GM19351 (cell line): ENCODE measurements around the gene TOP3A.

Experiments
- ATAC-seq: cut with Tn5 transposase; IDR thresholded peaks from one replicate; pipeline ENCODE4 v1.9.1; 2021; ENCODE audit warnings: mild to moderate bottlenecking, moderate library complexity; ENCODE audit not compliant: unreplicated experiment

TOP3A gene

GRCh38 chr17:18235743-18236256 lies 79.0 kb downstream of the TOP3A start:
- ATAC-seq = no peak

DNA sequence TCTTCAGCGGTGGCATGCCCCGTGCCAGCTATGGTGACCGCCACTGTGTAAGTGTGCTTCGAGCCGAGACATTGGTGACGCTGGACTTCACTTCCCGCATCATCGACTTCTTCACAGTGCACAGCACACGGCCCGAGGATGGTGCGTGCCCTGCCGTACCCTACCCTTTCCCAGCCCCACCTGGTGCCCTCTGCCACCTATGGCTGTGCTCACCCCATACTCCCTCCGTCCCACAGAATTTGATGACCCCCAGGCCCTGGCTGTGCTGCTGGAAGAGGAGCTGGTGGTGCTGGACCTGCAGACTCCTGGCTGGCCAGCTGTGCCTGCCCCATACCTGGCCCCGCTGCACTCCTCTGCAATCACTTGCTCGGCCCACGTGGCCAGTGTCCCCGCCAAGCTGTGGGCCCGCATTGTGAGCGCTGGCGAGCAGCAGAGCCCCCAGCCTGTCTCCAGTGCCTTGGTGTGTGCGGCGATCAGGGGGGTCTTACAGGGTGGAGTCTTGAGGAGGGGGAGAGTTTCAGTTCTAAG lies 79.9 kb downstream of the TOP3A start:
- no peak for ATAC-seq

DNA sequence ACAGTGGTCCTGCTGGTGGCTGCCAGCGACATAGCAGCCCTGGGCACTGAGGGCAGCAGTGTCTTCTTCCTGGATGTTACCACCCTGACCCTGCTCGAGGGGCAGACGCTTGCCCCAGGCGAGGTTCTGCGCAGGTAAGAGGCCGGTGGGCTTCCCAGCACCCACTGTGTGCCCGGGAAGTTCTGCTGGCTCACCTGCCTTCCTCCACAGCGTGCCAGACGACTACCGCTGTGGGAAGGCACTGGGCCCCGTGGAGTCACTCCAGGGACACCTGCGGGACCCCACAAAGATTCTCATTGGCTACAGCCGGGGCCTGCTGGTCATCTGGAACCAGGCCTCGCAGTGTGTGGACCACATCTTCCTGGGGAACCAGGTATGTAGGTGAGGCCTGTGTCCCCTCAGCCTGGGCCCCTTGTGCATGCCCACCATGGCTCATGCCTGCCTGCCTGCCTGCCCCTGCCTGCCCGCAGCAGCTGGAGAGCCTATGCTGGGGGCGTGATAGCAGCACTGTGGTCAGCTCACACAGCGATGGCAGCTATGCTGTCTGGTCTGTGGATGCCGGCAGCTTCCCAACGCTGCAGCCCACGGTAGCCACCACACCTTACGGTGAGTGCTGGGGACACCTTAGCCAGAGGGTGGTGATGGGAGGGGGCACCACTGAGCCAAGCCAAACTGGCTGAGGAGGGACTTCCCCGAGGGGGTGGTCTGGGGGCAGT lies 80.8 kb downstream of the TOP3A start:
- ATAC-seq = no peak

DNA sequence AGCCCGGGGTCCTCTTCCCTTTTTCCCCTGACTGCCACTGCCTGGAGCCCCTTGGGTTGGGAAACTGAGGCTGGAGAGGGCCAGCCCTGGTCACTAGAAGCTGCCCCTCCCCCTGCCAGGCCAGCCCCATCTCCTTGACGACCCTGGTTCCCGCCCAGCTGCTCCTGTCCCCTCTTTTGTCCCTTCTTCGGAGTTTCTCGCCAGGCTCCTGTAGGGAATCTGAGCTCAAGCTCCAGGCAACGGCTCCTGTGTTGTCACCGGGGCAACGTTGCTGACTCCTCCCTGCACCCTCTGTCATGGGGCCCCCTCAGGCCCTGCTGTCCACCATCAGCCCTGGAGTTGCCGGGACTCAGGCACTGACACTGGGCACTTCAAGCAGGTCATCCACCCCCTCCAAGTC lies 83.6 kb downstream of the TOP3A start:
- ATAC-seq = no peak

DNA sequence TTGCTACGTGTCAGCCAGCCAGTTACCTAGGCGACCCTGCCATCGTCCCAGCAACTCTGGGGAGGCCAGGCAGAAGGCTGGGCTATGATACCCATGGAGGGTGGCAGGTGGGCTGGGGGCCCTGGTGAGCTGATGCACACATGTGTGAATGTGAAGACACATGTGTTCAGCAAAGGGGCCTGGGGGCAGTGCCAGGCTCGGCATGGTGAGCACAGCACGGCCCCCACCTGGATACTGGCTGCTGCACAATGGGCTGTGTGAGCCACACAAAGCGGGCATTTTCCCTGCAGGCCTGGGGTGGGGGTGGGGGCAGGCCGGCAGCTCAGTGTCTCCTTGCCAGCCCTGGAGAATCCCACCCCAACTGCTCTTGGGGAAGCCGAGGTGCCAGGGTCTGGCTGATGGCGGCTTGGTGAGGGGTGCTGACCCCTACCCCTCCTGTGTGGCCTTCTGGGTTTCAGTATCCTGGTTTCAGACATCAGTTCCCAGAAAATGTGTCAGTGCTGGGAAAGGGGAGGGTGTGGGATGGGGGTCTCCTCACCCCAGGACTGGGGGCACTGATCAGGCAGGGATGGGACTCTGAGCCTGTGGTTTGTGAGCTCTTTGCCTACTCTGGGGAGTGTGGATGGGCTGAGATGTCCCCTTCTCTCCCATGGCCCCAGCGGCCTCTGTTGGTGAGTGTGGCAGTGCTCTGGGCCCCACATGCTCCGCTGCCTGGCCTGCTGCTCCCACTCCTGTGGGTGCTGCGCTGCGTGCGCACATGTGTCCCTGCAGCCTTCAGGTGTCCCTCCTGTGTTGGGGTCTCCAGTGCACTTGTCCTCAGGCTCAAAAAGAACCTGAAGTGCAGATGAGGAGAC lies 84.3 kb downstream of the TOP3A start:
- ATAC-seq = no peak

DNA sequence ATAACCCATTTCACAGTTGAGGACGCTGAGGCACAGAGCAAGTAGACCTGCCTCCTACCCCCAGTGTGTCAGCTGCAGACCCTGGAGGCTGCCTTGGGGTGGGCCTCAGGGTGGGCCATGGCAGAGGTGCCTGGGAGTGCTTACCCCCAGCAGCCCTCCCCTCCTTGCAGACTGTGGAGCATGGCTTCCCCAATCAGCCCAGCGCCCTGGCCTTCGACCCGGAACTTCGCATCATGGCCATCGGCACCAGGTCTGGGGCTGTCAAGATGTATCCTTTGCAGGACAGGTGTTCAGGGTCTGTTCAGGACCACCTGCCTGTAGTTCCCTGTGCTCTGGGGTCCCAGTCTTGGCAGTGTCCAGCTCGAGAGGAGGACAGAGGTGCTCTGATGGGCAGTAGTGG lies 85.0 kb downstream of the TOP3A start:
- ATAC-seq = no peak

DNA sequence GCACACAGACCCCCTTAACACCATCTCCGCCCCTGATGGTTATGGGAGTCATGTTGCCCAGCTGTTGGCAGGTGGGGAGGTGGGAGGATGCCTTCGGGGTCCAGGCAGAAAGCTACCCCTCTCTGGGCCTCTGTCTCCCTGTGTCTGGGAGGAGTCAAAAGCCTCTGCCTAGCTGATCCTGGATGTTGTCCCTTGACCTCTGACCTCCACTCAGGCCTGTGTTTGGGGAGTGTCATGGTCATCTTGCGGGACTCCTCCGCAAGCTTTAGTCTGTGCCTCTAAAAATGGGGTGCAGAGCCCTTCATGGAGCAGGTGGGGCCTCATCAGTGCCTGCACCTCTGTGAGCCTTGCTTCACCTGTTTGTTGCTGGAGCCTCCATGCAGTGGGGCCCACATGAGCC lies 85.5 kb downstream of the TOP3A start:
- ATAC-seq = no peak

- no peak for ATAC-seq
Measured at GRCh38 chr17:18228176-18228682, 86.6 kb downstream of the TOP3A start.

DNA sequence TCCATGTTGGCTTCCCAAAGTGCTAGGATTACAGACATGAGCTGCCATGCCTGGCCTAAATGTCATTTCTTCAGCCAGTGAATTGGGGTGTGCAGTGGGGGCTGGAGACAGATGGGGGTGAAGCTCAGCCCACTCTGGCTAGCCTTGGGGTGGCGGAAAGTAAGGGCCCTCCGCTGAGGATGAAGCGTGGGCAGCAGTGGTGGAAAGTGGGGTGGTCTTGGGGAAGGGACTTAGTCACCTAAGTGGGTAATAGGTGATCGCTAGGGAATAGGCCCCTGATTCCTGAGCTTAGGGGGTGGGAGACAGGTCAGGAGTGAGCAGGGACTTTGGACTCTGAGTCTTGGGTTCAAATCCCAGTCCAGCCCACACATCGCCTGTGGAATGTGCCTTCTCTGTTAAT lies 87.2 kb downstream of the TOP3A start:
- no peak for ATAC-seq

DNA sequence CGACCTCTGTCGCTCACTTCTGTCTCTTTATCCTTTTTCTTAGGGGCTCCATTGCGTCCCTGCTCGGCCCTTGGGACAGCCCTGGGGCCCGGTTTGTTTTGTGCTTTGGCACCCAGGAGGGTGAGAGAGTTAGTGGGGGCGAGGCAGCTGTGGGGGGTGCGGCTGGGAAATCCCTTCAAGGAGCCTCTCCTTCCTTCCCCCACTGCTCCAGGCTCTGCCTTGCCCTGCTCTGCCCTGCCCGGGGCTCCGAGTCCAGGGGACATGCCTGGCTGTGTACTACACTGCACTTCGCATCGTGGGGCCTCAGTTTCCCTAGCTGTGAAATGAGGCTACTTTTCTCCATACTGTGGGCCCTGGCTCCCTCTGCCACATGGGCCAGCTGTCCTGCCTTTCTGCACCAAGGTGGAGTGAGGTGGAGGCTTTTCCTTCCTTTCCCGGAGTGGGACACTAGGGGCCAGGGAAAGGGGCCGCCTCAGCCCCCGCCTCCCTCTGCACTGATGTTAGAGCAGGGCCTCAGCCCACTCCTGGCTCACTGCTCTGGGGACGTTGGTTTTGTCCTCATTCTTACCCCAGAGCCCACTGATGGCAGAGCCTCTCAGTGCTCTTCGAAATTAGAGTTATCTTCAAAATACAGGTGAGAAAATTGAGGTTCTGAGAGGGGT lies 88.4 kb downstream of the TOP3A start:
- ATAC-seq = no peak

- peak; percentile 29 for ATAC-seq
Measured at GRCh38 chr17:18225642-18226283, 89.0 kb downstream of the TOP3A start.

DNA sequence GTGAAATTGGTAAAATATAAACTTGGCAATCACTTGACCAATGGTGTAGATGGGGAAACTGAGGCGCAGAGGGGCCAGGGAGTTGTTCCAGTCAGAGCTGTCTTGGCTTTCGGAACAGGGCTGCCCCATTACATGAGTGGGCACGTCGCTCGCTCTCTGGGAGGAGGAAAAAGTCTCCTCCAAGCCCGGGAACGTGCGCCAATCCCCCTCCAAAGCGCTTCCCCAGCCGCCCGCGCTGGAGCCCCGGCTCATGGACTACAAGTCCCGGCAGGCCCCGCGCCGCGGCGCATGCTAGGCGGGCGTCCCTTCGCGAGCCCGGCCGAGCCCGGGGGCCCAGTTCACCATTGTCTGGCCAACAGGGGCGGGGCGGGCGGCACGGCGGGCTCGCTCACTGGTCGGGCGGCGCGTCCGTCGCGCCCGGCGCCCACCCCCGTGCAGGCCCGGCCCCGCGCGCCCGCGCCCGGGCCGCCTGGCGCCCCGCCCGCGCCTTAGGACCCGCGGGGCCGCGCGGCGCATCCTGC lies 89.6 kb downstream of the TOP3A start, which contains the start of gene LLGL1:
Gene LLGL1, plus strand, starts transcription at position 515 of the 521 bp plus-strand sequence. CDS start 48 bp downstream, outside the sequence.
- peak; percentile 89 for ATAC-seq

DNA sequence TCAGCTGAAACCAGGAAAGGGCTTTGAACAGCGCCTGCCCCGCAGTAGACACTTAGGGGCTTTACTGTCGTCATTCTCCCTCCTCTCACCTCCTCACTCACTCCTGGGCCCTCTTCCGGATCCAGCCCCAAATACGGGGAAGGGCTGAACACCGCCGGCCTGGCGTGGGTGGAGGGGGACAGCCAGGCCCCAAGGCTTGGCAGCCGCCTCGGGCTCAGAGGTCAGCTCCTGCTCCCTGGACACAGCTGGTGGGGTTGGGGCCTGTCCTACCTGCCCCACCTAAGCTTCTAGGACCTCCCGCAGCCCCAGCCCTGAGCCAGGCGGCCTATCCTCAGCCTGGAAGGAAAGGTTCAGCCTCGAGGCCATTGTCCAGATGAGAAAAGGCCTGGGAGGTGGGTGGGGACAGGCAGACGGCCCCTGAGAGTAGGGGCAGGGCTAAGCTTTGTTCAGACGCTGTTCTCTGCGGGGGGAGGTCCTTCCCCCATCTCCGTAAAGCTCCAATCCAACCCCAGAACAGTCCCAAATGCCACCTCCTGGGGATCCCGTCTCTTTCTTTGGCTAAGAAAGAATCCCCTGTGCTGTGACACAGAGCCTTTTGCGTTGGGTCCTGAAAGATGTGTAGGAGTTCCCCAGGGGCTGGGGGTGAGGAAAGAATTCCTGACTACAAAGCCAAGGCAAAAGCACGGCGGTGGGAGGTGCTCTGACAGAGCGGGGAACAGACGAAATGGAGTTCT lies 90.2 kb downstream of the TOP3A start:
- no peak for ATAC-seq

GRCh38 chr17:18224053-18224386 lies 90.8 kb downstream of the TOP3A start:
- no peak for ATAC-seq
